Sciatic nerve (tissue), 2 donors: Measurements from ENCODE around the gene DDA1. TPM values are rescaled to one million over a fixed set of nuclear protein-coding genes. Genes with fewer than 3 reads are reported as not detected.
A peak's percentile ranks its signal among the peaks of the same experiment; 100 is the strongest.
"Not testable (repeated sequence)": the region's sequence is repeated elsewhere in the genome, so short reads cannot be mapped to it uniquely, and the experiment has no call there.

Source experiments
- ATAC-seq: fragments of 200-7000 bp; cut with Tn5 transposase; one replicate; pipeline ENCODE4 v1.9.1; 2020; ENCODE audit warnings: mild to moderate bottlenecking, moderate library complexity
- DNase-seq: peaks from one replicate; pipeline ENCODE4 v3.0.0-alpha.2; 2020; ENCODE audit warnings: low spot score
- intact Hi-C: fragments of 100-400 bp; cut with DNase I; formaldehyde crosslinking; loops from one replicate; pipeline ENCODE4 v1.14.2; 2022
- total RNA-seq: library from RNA; stranded (reverse); fragmentation: NEBNext Ultra II Directional; extraction: Animal tissue kit (Norgen Biotek cat#: 25700); gene quantifications from one replicate; pipeline ENCODE4 v1.2.1, GENCODE V29; 2021
- donor health status: DM: no; HTN: no; CAD: no.
- donor health status: DM: no; HTN: no; CAD: no.

DDA1 gene
- total RNA-seq, 1 donor from 2014 or later, result 29.4 TPM

DNA sequence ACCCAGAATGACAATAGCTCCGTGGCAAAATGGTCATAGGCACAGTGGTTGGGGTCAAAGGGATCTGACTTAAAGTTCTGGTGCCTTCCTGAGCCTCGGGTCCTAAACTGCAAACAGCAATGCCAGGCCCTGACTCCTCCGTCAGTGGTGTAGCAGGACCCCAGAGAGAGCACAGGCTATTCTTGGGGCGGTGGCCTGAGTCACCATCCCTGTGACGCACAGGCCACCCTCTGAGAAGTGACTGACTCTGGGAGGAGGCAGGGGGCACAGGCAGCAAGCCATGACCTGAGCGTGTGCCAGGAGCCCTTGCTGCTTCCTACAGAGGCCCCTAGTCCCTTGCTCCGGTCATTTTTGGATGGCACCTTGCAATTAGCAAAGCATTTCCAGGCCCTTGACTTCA is 49.0 kb downstream of the DDA1 start:
- intact Hi-C loops, result no loop called here
- peak; percentile 32 for ATAC-seq
- DNase-seq, result no peak

DNA sequence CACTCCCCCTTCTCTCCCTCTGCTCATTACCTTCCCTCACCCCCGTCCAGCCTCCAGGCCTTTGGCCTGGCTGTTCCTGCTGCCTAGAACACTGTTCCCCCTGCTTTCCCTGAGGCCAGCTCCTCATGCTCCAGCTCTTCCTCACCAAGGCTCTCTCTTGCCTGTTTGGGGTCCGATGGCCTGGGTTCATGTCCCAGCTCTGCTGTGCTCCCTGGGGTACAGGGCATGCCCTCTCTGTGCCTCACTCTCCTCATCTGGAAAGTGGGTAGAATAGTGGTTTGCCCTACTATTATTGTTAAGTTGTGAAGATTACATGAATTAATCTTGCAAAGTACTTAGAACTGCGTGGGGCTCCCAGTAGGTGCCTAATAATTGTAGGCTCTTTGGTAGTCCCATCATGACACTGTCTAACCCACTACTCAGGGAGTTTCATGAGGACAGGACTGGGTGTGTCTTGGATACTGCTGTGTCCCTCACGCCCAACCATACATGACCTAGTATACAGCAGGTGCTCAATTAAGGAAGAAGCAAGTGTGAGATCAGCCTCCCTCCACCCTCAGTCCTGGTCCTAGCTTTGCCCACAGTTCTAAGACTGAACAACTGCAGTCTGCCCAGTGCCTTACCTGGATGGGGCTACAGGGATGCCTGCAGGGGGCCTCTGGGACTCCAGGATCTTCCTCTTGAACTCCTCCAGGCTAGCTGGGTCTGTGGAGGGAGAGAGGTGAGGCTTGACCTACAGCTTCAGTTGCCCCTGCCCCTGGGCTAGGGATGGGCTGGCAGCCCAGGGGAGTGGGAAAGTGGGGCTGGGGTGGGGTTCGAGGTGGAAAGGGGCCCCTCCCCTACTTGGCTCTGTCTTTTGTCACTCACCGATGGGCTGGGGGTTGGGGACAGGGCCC is 50.8 kb downstream of the DDA1 start:
- ATAC-seq (no peak), DNase-seq (no peak)
- intact Hi-C loops, result no loop called here

DNA sequence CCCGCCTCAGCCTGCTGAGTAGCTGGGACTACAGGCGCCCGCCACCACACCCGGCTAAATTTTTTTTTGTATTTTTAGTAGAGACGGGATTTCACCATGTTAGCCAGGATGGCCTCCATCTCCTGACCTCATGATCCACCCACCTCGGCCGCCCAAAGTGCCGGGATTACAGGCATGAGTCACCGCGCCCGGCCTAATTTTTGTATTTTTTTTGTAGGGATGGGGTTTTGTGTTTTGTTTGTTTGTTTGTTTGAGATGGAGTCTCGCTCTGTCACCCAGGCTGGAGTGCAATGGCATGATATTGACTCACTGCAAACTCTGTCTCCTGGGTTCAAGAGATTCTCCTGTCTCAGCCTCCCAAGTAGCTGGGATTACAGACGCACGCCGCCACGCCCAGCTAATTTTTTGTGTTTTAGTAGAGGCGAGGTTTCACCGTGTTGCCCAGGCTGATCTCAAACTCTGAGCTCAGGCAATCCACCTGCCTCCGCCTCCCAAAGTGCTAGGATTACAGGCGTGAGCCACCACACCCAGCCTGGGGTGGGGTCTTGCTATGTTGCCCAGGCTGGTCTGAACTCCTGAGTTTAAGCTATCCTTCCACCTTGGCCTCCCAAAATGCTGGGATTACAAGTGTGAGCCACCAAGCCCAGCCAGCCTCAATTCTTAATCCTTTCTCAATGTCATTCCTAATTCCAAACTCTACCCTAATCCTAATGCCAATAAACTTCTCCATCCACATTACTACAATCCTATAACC is 54.7 kb downstream of the DDA1 start:
- ATAC-seq, DNase-seq, intact Hi-C loops: not testable (repeated sequence)

DNA sequence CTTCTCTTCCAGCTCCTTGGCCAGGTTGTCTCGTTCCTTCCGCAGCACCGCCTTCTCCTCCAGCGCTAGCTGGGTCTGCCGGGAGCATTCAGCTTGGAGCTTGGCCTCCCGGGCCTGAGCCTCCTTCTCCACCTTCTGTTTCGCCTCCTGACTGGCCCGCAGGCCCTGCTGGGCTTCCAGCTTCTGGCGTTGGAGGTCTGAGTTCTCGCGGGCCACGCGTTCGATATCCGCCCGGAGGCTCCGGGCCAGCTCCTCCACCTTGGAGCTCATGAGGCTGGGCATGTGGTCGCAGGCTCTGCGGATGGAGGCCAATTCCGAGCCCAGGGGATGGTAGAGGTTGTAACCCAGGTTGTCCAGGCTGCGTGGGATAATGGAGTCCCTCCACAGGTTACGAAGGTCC is 56.0 kb downstream of the DDA1 start:
- intact Hi-C loops, result no loop called here
- ATAC-seq (no peak), DNase-seq (no peak)

DNA sequence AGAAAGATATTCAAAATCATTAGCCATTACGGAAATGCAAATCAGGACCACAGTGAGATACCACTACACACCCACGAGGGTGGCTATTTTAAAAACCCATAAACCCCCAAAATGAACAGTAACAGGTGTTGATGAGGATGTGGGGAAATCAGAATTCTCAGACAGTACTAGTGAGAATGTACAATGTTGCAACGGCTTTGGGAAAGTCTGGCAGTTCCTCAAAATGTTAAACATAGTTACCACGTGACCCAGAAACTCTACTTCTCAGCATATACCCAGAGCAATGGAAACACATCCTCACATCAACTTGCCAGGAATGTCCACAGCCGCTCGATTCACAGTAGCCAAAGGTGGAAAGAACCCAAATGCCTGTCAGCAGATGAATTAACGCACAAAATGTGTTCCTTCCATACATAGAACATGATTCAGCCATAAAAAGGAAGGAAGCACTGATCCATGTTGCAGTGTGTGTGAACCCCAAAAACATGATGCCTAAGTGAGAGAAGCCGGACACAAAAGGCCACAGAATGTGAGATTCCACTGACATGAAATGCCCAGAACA is 60.7 kb downstream of the DDA1 start:
- ATAC-seq (peak; percentile 62), DNase-seq (no peak)
- intact Hi-C loops, result no loop called here

Other genes with a start within 250 kb of the DDA1 start
- gene HAUS8, start 234.1 kb upstream of the DDA1 start, total RNA-seq, result 5.9 TPM
- gene MYO9B, start 233.8 kb upstream of the DDA1 start, total RNA-seq, result 90.7 TPM
- 27.4 TPM for gene USE1, start 94.2 kb upstream of the DDA1 start, total RNA-seq
- 23.4 TPM for gene OCEL1, start 83.3 kb upstream of the DDA1 start, total RNA-seq
- gene NR2F6, start 63.6 kb upstream of the DDA1 start, total RNA-seq, result 23.9 TPM
- gene USHBP1, start 44.8 kb upstream of the DDA1 start, total RNA-seq, result 9.6 TPM
- 66.6 TPM for gene BABAM1, start 42.1 kb upstream of the DDA1 start, total RNA-seq
- gene ANKLE1, start 27.7 kb upstream of the DDA1 start, total RNA-seq, result 1.7 TPM
- 14.9 TPM for gene ABHD8, start 6.1 kb upstream of the DDA1 start, total RNA-seq
- 55.0 TPM for gene MRPL34, start 3.7 kb upstream of the DDA1 start, total RNA-seq
- gene ANO8, start 25.3 kb downstream of the DDA1 start, total RNA-seq, result 14.8 TPM
- gene GTPBP3, start 28.0 kb downstream of the DDA1 start, total RNA-seq, result 22.0 TPM
- gene PLVAP, start 67.8 kb downstream of the DDA1 start, total RNA-seq, result 283 TPM
- 0.62 TPM for gene CCDC194, start 84.6 kb downstream of the DDA1 start, total RNA-seq
- gene BST2, start 96.1 kb downstream of the DDA1 start, total RNA-seq, result 80.0 TPM
- 32.1 TPM for gene MVB12A, start 110.5 kb downstream of the DDA1 start, total RNA-seq
- 0.36 TPM for gene TMEM221, start 139.1 kb downstream of the DDA1 start, total RNA-seq
- not detected for gene NXNL1, start 151.4 kb downstream of the DDA1 start, total RNA-seq
- 47.3 TPM for gene SLC27A1, start 161.0 kb downstream of the DDA1 start, total RNA-seq
- gene PGLS, start 202.1 kb downstream of the DDA1 start, total RNA-seq, result 47.3 TPM
- 84.0 TPM for gene COLGALT1, start 246.1 kb downstream of the DDA1 start, total RNA-seq